CD14-positive monocyte (primary cell): ENCODE data around the gene IMMP2L. TPM values are rescaled to one million over a fixed set of nuclear protein-coding genes. Genes with fewer than 3 reads are reported as not detected.

Source experiments
- DNase-seq, 3 donors: peaks; one replicate each; pipeline ENCODE4 v3.0.0-alpha.2; 2011 to 2022
- H2AFZ ChIP-seq: 2 replicates; pipeline ENCODE4 v1.6.0; 2012; ENCODE audit warnings: mild to moderate bottlenecking, low read depth, low read length, inconsistent platforms; ENCODE audit not compliant: insufficient read depth, poor library complexity, severe bottlenecking
- H3K27ac ChIP-seq, 2 donors: 1 replicate in 1 of 2; 2 replicates in 1 of 2; pipeline ENCODE4 v1.5.1; 2012 to 2013; ENCODE audit warnings: low read length in 2 of 2, control low read depth in 1 of 2, inconsistent platforms in 1 of 2, low read depth in 1 of 2, mild to moderate bottlenecking in 1 of 2
- H3K27me3 ChIP-seq, 2 donors: one replicate each; pipeline versions ENCODE4 v1.6.0 to v1.6.1; 2011 to 2013; ENCODE audit warnings: low read length in 2 of 2; ENCODE audit not compliant: control insufficient read depth in 2 of 2, insufficient read depth in 2 of 2
- H3K36me3 ChIP-seq, 2 donors: replicated peaks in 1 of 2; 1 replicate in 1 of 2; 2 replicates in 1 of 2; pipeline versions ENCODE4 v1.5.1 to v1.6.1; 2012 to 2013; ENCODE audit warnings: low read length in 2 of 2, control low read depth in 1 of 2, inconsistent platforms in 1 of 2, mild to moderate bottlenecking in 1 of 2; ENCODE audit not compliant: insufficient read depth in 2 of 2, control insufficient read depth in 1 of 2
- H3K4me1 ChIP-seq, 2 donors: 1 replicate in 1 of 2; 2 replicates in 1 of 2; pipeline versions ENCODE4 v1.5.1 to v1.6.1; 2012 to 2013; ENCODE audit warnings: low read length in 2 of 2, control low read depth in 1 of 2, inconsistent platforms in 1 of 2, mild to moderate bottlenecking in 1 of 2, moderate library complexity in 1 of 2; ENCODE audit not compliant: insufficient read depth in 2 of 2, control insufficient read depth in 1 of 2
- H3K4me2 ChIP-seq: replicated peaks from 2 replicates; pipeline ENCODE3; 2012; ENCODE audit warnings: low read length, moderate library complexity, mild to moderate bottlenecking; ENCODE audit not compliant: poor library complexity, severe bottlenecking; ENCODE audit errors: extremely low read depth
- H3K4me3 ChIP-seq, 3 experiments: fragments of 200-600 bp in 1 of 3; sonication (generic) in 1 of 3; replicated peaks in 1 of 3; 1 replicate in 2 of 3; 2 replicates in 1 of 3; pipeline ENCODE4 v1.5.1; 2011 to 2013; ENCODE audit warnings: low read length in 3 of 3, mild to moderate bottlenecking in 3 of 3, control low read depth in 2 of 3, low read depth in 2 of 3, inconsistent platforms in 1 of 3, moderate library complexity in 1 of 3
- H3K79me2 ChIP-seq: 2 replicates; pipeline ENCODE4 v1.6.0; 2012; ENCODE audit warnings: mild to moderate bottlenecking, control low read depth, inconsistent platforms, low read length, moderate library complexity; ENCODE audit not compliant: insufficient read depth
- H3K9ac ChIP-seq: 2 replicates; pipeline ENCODE4 v1.6.0; 2017; ENCODE audit warnings: low read length, mild to moderate bottlenecking; ENCODE audit not compliant: insufficient read depth, poor library complexity, severe bottlenecking
- H3K9me3 ChIP-seq, 2 donors: replicated peaks in 1 of 2; 1 replicate in 1 of 2; 2 replicates in 1 of 2; pipeline versions ENCODE4 v1.5.1 to v1.6.1; 2012 to 2013; ENCODE audit warnings: low read length in 2 of 2, control low read depth in 1 of 2; ENCODE audit not compliant: control insufficient read depth in 1 of 2, insufficient read depth in 1 of 2
- H4K20me1 ChIP-seq: 2 replicates; pipeline ENCODE4 v1.6.0; 2012; ENCODE audit warnings: mild to moderate bottlenecking, low read length, control low read depth, moderate library complexity; ENCODE audit not compliant: insufficient read depth
- H3K27ac Mint-ChIP-seq, 7 donors: one replicate each; pipeline ENCODE4 v1.8.0; 2020; ENCODE audit warnings: mild to moderate bottlenecking in 7 of 7, mixed read lengths in 7 of 7, moderate library complexity in 6 of 7, inconsistent platforms in 2 of 7
- H3K27me3 Mint-ChIP-seq, 3 donors: one replicate each; pipeline ENCODE4 v1.8.0; 2021 to 2022; ENCODE audit warnings: low read depth in 3 of 3, mild to moderate bottlenecking in 3 of 3, mixed read lengths in 3 of 3, moderate library complexity in 3 of 3, inconsistent platforms in 1 of 3
- H3K36me3 Mint-ChIP-seq, 2 donors: one replicate each; pipeline ENCODE4 v1.8.0; 2020; ENCODE audit warnings: mixed read lengths in 2 of 2, inconsistent platforms in 1 of 2, mild to moderate bottlenecking in 1 of 2
- H3K4me1 Mint-ChIP-seq: one replicate; pipeline ENCODE4 v1.8.0; 2020; ENCODE audit warnings: mild to moderate bottlenecking, mixed read lengths
- H3K4me3 Mint-ChIP-seq, 2 donors: one replicate each; pipeline ENCODE4 v1.8.0; 2020; ENCODE audit warnings: mild to moderate bottlenecking in 2 of 2, mixed read lengths in 2 of 2, moderate library complexity in 1 of 2
- H3K9me3 Mint-ChIP-seq, 7 donors: one replicate each; pipeline ENCODE4 v1.8.0; 2020 to 2022; ENCODE audit warnings: mixed read lengths in 7 of 7, mild to moderate bottlenecking in 6 of 7, moderate library complexity in 6 of 7, inconsistent platforms in 2 of 7
- WGBS: methylation state at CpG from one replicate; pipeline ENCODE4 v1.1.5; 2013; ENCODE audit warnings: missing lambda C conversion rate; ENCODE audit not compliant: insufficient coverage; 5-methylcytosine and 5-hydroxymethylcytosine counted together
- intact Hi-C, 2 donors: fragments of 100-400 bp; cut with micrococcal nuclease; formaldehyde crosslinking; loops; one replicate each; pipeline versions ENCODE4 v1.15.0 to v1.15.1; 2023
- polyA plus RNA-seq, 3 donors: library from polyadenylated mRNA; depleted of rRNA in 1 of 3; unstranded in 2 of 3; stranded (reverse) in 1 of 3; fragments of 300-500 nt in 2 of 3; fragments of >200 nt in 1 of 3; fragmentation: Illumina TruSeq in 2 of 3; gene quantifications; 1 replicate in 2 of 3; 2 replicates in 1 of 3; pipeline ENCODE4 v1.2.3, GENCODE V29; 2012 to 2021
- TF ChIP-seq, protein P1 (sequence below): fragments of 200-600 bp; IDR thresholded peaks from one replicate; pipeline ENCODE4 v1.8.0; 2022; ENCODE audit warnings: antibody characterized with exemption, mild to moderate bottlenecking

Gene IMMP2L
- polyA plus RNA-seq, 3 donors, result 1.9 to 6.4 (median 6.2) TPM

DNA sequence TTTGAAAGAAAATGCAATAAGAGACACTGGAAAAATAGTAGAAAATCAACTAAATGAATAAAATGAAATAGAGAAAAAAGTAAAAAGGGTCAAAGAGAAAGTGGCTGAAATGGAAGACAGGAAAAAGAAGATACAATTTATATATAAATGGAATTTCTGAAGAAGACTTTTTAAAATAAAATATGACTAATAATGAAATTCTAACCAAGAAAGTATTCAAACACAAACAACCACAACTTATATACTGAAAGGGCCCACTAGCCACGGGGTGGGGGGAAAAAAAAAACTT, 232.1 kb downstream of the IMMP2L start:
- no peak overlapping the region for H3K4me3 Mint-ChIP-seq
- Histone ChIP-seq H3K4me3 (no peak overlapping the region), H3K79me2 (no peaks in the 10 kb centered on the region), H3K4me2 (no peak overlapping the region), H3K4me1 (peaks cover 0 to 7% of the 10 kb centered on the region in 2 donors), H4K20me1 (no peaks in the 10 kb centered on the region), H3K27ac (no peak overlapping the region), H3K9me3 (no peaks in the 10 kb centered on the region), H3K27me3 (no peaks in the 10 kb centered on the region), H3K9ac (no peak overlapping the region), H3K36me3 (no peaks in the 10 kb centered on the region), H2AFZ (no peak overlapping the region)
- TF ChIP-seq, protein P1, sequence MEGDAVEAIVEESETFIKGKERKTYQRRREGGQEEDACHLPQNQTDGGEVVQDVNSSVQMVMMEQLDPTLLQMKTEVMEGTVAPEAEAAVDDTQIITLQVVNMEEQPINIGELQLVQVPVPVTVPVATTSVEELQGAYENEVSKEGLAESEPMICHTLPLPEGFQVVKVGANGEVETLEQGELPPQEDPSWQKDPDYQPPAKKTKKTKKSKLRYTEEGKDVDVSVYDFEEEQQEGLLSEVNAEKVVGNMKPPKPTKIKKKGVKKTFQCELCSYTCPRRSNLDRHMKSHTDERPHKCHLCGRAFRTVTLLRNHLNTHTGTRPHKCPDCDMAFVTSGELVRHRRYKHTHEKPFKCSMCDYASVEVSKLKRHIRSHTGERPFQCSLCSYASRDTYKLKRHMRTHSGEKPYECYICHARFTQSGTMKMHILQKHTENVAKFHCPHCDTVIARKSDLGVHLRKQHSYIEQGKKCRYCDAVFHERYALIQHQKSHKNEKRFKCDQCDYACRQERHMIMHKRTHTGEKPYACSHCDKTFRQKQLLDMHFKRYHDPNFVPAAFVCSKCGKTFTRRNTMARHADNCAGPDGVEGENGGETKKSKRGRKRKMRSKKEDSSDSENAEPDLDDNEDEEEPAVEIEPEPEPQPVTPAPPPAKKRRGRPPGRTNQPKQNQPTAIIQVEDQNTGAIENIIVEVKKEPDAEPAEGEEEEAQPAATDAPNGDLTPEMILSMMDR, result no peak
- no peaks in the 10 kb centered on the region for H3K36me3 Mint-ChIP-seq
- intact Hi-C loops, result no loop called here
- H3K9me3 Mint-ChIP-seq, result peaks cover 0 to 6% (median 0%) of the 10 kb centered on the region in 7 donors
- peaks cover 0 to 2% (median 0%) of the 10 kb centered on the region in 3 donors for H3K27me3 Mint-ChIP-seq
- no peak overlapping the region for H3K27ac Mint-ChIP-seq
- DNase-seq, result no peak
- WGBS, result no CpG with 5 or more reads among the region's 1 CpG
- peaks cover 13% of the 10 kb centered on the region for H3K4me1 Mint-ChIP-seq

DNA sequence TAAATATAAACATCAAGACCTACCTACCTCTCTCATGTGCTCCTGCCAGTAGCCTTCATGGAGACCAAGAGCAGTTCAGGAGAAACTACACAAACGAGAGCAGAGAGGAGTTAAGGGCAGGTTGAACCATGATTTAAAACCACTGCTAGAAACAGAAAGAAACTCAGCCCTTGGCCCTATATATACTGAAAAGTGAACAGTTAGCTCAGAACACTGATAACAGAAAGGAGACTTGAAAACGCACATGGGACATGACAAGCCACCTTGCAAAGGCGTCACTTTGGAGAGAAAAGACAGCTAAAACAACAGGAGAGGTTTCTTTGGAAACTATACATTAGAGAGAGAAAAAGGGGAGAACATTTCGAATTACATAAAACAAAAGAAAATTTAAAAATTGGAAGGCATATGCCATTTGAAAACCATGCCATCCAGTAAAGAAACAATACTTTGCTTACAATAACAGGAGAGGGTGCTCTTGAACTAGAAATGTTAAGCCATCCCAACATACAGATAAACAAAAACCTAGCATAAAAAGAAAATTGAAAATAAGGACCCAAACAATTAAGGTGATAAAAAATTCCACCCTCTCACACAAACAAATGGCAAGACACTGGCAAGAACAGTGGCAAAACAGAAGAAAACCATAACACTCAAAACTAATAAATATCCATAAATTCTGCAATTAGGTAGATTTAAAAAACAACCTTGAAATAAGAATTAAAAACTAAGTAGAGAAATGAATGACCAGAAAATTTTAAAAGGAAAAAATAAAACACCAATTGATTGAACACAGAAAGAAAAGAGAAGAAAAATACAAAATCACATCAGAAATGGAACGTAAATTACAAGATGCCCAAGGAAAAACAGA, 232.7 kb downstream of the IMMP2L start:
- Histone ChIP-seq H3K4me3 (no peak overlapping the region), H3K4me1 (peaks cover 0 to 7% of the 10 kb centered on the region in 2 donors), H3K9ac (no peak overlapping the region), H3K4me2 (no peak overlapping the region), H3K79me2 (no peaks in the 10 kb centered on the region), H2AFZ (no peak overlapping the region), H3K9me3 (no peaks in the 10 kb centered on the region), H4K20me1 (no peaks in the 10 kb centered on the region), H3K27ac (no peak overlapping the region), H3K36me3 (no peaks in the 10 kb centered on the region), H3K27me3 (no peaks in the 10 kb centered on the region)
- no peaks in the 10 kb centered on the region for H3K36me3 Mint-ChIP-seq
- H3K27me3 Mint-ChIP-seq, result peaks cover 0 to 2% (median 0%) of the 10 kb centered on the region in 3 donors
- no CpG with 5 or more reads among the region's 5 CpGs for WGBS
- TF ChIP-seq, protein P1, result no peak
- no peak overlapping the region for H3K27ac Mint-ChIP-seq
- no peak for DNase-seq
- peaks cover 13% of the 10 kb centered on the region for H3K4me1 Mint-ChIP-seq
- H3K9me3 Mint-ChIP-seq, result peaks cover 0 to 5% (median 0%) of the 10 kb centered on the region in 7 donors
- intact Hi-C loops, result no loop called here
- peak overlapping the region in 1 of 2 donors; percentile 69 for H3K4me3 Mint-ChIP-seq
